Mammary microvascular endothelial cell (primary cell): ENCODE data around the gene MBD3L2. TPM values are rescaled to one million over a fixed set of nuclear protein-coding genes. Genes with fewer than 3 reads are reported as not detected.

Source experiments
- total RNA-seq: library from RNA; depleted of rRNA; stranded (reverse); fragments of >200 nt; gene quantifications from 2 replicates; pipeline ENCODE4 v1.2.3, GENCODE V29; 2015

MBD3L2 gene
- not detected in 2 replicates for total RNA-seq

GRCh38 chr19:7049021-7049420 lies at the start of gene MBD3L2:
Gene MBD3L2, plus strand, starts transcription at chr19:7049321. Its CDS starts 53 bp downstream, at chr19:7049374.

GRCh38 chr19:7021331-7021730 lies 27.8 kb upstream of the MBD3L2 start, which contains the start of gene MBD3L2B:
Gene MBD3L2B, minus strand, starts transcription at chr19:7021431. Its CDS starts 34 bp downstream, at chr19:7021397.

GRCh38 chr19:7030278-7030677 lies 18.8 kb upstream of the MBD3L2 start, which contains the start of gene MBD3L5:
Gene MBD3L5, plus strand, starts transcription at chr19:7030578. Its CDS starts 34 bp downstream, at chr19:7030612.

GRCh38 chr19:7040079-7040478 lies 9.0 kb upstream of the MBD3L2 start, which contains the start of gene MBD3L4:
Gene MBD3L4, minus strand, starts transcription at chr19:7040179. Its CDS starts 35 bp downstream, at chr19:7040144.

GRCh38 chr19:7058576-7058975 lies 9.5 kb downstream of the MBD3L2 start, which contains the start of gene MBD3L3:
Gene MBD3L3, minus strand, starts transcription at chr19:7058676. Its CDS starts 71 bp downstream, at chr19:7058605.

GRCh38 chr19:7069042-7069903 lies 20.2 kb downstream of the MBD3L2 start, which contains the start of gene ZNF557:
Gene ZNF557, plus strand, starts transcription at chr19:7069703. Its CDS starts 5,372 bp downstream, at chr19:7075075.

Other genes with a start within 250 kb of the MBD3L2 start
- not detected in 2 replicates for gene ADGRE1, start 161.7 kb upstream of the MBD3L2 start, total RNA-seq
- gene MBD3L2B, start 27.9 kb upstream of the MBD3L2 start, total RNA-seq, result not detected in 2 replicates
- gene MBD3L5, start 18.7 kb upstream of the MBD3L2 start, total RNA-seq, result not detected in 2 replicates
- not detected in 2 replicates for gene MBD3L4, start 9.1 kb upstream of the MBD3L2 start, total RNA-seq
- gene MBD3L3, start 9.4 kb downstream of the MBD3L2 start, total RNA-seq, result not detected in 2 replicates
- 5.2 and 8.5 TPM in 2 replicates for gene ZNF557, start 20.4 kb downstream of the MBD3L2 start, total RNA-seq
- gene INSR, start 245.1 kb downstream of the MBD3L2 start, total RNA-seq, result 3.7 and 4.1 TPM in 2 replicates